ENCODE results near the gene ARGFX.

The ARGFX gene

GRCh38 chr3:121604759-121605158 is 37.0 kb downstream of the ARGFX start (continued):
- TF ChIP-seq ZNF354C (tag by site-specific recombination; IDR thresholded peaks at IDR 0.05; ENCODE audit: borderline replicate concordance, low read depth) (no peak), ZNF654 (tag by site-specific recombination; IDR thresholded peaks at IDR 0.05; ENCODE audit: low read depth) (peak; percentile 10; the same call in 1 of the 2 replicates), YY1 (tag by site-specific recombination; IDR thresholded peaks at IDR 0.05) (no peak), ZNF391 (tag by site-specific recombination; IDR thresholded peaks at IDR 0.05; ENCODE audit: borderline replicate concordance, low read depth) (no peak), ZNF302 (tag by site-specific recombination; IDR thresholded peaks at IDR 0.05; ENCODE audit: low read depth) (no peak), ZNF335 (tag by site-specific recombination; conservative IDR thresholded peaks at IDR 0.05) (no peak), CTCF (tag by site-specific recombination; IDR thresholded peaks at IDR 0.05) (no peak), ZBTB8A (tag by site-specific recombination; IDR thresholded peaks at IDR 0.05) (0 out of 2 replicates have a peak, but pooled peaks have one; percentile 24), ZNF664 (tag by site-specific recombination; IDR thresholded peaks at IDR 0.05) (no peak), ZNF10 (tag by site-specific recombination; IDR thresholded peaks at IDR 0.05) (no peak), ZBTB48 (tag by site-specific recombination; IDR thresholded peaks at IDR 0.05) (no peak), ZNF704 (tag by site-specific recombination; IDR thresholded peaks at IDR 0.05) (no peak), ZNF138 (tag by site-specific recombination; IDR thresholded peaks at IDR 0.05; ENCODE audit: borderline replicate concordance) (no peak), GLI2 (tag by site-specific recombination; IDR thresholded peaks at IDR 0.05; ENCODE audit: borderline replicate concordance, low read depth) (no peak), ZNF510 (tag by site-specific recombination; IDR thresholded peaks at IDR 0.05; ENCODE audit: insufficient replicate concordance) (no peak), ZNF311 (tag by site-specific recombination; IDR thresholded peaks at IDR 0.05; ENCODE audit: borderline replicate concordance) (no peak), ZNF362 (tag by site-specific recombination; IDR thresholded peaks at IDR 0.05) (no peak), ZNF132 (tag by site-specific recombination; IDR thresholded peaks at IDR 0.05; ENCODE audit: borderline replicate concordance) (no peak), ZNF133 (tag by site-specific recombination; IDR thresholded peaks at IDR 0.05) (no peak), PATZ1 (tag by site-specific recombination; IDR thresholded peaks at IDR 0.05) (no peak), ZFP41 (tag by site-specific recombination; IDR thresholded peaks at IDR 0.05; ENCODE audit: borderline replicate concordance) (no peak), ZNF785 (tag by site-specific recombination; IDR thresholded peaks at IDR 0.05) (no peak), ZNF529 (tag by site-specific recombination; IDR thresholded peaks at IDR 0.05; ENCODE audit: insufficient replicate concordance) (no peak), ZNF19 (tag by site-specific recombination; IDR thresholded peaks at IDR 0.05; ENCODE audit: low read depth) (no peak), ZIC2 (tag by site-specific recombination; IDR thresholded peaks at IDR 0.05) (no peak), MYNN (tag by site-specific recombination; IDR thresholded peaks at IDR 0.05; ENCODE audit: borderline replicate concordance) (no peak), KLF16 (tag by site-specific recombination; IDR thresholded peaks at IDR 0.05) (no peak), ZNF148 (tag by site-specific recombination; IDR thresholded peaks at IDR 0.05; ENCODE audit: borderline replicate concordance) (no peak), ZNF18 (tag by site-specific recombination; IDR thresholded peaks at IDR 0.05) (no peak), ZNF394 (tag by site-specific recombination; IDR thresholded peaks at IDR 0.05; ENCODE audit: borderline replicate concordance) (peak; percentile 58; the same call in 1 of the 2 replicates)
